NCI-H524 (cell line): Measurements from ENCODE around the gene COX7A1.

Experiments used
- DNase-seq, 2 experiments: peaks; one replicate each; lab custom pipeline; 2025; lab: John Stamatoyannopoulos, UW

The COX7A1 gene

GRCh38 chr19:36112678-36113077, 39.6 kb downstream of the COX7A1 start:
- DNase-seq, result peak in 1 of 2 experiments; percentile 35

GRCh38 chr19:36111200-36111539, 41.1 kb downstream of the COX7A1 start:
- peak; percentile 43 to 86 for DNase-seq

DNA sequence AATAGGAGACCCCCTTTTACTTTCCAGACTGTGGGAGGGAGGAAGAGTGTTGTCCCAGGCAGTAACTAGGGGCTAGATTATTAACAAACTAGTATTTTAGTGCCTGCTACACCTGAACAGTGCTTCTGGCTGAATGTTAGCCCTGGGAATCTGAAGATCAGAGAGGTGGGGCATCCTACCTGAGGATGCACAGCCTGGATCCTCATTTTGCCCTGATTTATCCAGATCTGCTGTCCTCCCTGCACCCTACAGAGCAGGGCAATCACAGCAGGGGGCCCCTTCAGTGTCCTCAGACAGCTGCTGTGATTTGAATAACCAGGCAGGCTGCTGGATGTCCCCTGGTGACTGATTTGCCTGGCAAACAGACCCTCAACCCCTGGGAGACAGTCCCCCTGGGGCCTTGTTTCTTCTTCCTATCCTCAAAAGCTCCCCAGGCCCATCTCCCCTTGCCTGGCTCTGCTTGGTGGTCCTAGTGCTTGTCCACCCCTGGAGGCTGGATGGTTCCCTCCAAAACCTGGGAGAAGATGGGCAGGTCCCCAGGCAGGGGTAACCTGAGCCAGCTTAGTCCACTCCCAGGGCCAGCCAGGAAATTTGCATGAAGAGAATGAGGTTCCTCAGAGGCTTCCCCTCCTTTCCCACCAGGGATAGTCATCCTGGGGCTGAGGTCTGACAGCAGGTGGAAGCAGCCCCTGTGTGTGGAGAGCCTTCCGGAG, 41.6 kb downstream of the COX7A1 start, which contains the start of gene OVOL3:
Gene OVOL3, plus strand, starts transcription at position 657 of the 713 bp plus-strand sequence. CDS start 60 bp downstream, outside the sequence.
- peak; percentile 17 to 55 for DNase-seq

GRCh38 chr19:36108684-36109083, 43.6 kb downstream of the COX7A1 start:
- DNase-seq, result no peak

GRCh38 chr19:36106991-36107390, 45.3 kb downstream of the COX7A1 start:
- DNase-seq, result no peak

DNA sequence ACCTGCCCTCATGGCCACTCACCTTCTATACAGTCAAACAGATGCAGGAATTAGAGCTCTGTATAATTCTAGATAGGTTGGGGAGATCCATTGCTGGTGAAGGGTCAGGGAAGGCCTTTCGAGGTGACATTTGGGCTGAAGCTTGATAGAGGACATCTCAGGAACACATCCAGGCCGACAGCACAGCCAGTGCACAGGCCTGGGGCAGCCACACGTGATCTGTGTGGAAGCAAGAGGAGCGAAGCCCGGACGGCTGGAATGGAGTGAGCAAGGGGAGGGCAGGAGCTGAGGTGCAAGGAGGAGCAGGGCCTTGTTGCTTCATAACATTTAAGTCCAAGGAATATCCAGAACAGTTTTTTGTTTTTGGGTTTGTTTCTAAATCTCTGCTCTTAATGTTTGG, 45.8 kb downstream of the COX7A1 start:
- no peak for DNase-seq

DNA sequence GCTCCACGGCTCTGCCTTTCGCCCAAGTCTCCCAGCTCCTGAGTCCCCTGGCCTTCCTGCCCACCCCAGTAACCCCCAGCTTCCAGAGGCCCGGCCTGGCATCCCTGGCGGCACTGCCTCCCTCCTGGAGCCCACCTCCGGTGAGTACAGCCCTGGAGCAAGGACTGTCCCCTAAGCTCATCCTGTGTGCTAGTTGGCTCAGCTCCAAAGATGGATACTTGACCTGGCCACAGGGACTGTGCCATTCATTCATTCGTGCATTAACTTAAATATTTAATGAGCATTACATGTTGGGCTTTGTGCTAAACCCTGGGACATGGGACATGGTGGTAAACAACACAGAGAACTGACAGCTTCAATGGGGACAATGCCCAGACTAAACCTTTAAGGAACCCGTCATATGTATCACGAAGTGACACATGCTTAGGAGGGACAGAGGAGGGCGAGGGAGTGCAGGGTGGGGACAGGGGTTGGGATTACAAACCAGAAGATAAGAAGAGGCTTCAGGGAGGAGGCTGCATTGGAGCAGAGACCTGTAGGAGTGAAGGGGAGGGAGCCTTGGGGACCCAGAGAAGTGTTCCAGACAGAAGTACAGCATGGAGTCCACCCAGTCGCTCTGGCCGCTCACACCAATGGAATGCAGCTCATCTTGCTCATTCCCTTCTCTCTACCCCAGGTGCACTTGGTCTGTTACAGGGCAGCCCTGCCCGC, 48.2 kb downstream of the COX7A1 start:
- DNase-seq, result no peak

GRCh38 chr19:36103040-36103626, 49.1 kb downstream of the COX7A1 start:
- DNase-seq, result no peak

GRCh38 chr19:36101550-36102327, 50.5 kb downstream of the COX7A1 start:
- DNase-seq, result no peak
